Thyroid gland (tissue), 4 donors: ENCODE results near the gene ADAMTS7. TPM values are rescaled to one million over a fixed set of nuclear protein-coding genes. Genes with fewer than 3 reads are reported as not detected.
A peak's percentile ranks its signal among the peaks of the same experiment; 100 is the strongest.
"Not testable (repeated sequence)": the region's sequence is repeated elsewhere in the genome, so short reads cannot be mapped to it uniquely, and the experiment has no call there.

Experiments used
- DNase-seq, 2 donors: peaks; one replicate each; pipeline ENCODE4 v3.0.0-alpha.2; 2019
- H3K27ac ChIP-seq, 3 donors: fragments of 200-600 bp; sonication (generic); 1 replicate in 2 of 3; 2 replicates in 1 of 3; pipeline ENCODE4 v1.5.1; 2016 to 2019; ENCODE audit warnings: mild to moderate bottlenecking in 1 of 3, moderate library complexity in 1 of 3
- H3K27me3 ChIP-seq: fragments of 200-600 bp; sonication (generic); one replicate; pipeline ENCODE4 v1.5.1; 2019
- H3K36me3 ChIP-seq, 2 donors: fragments of 200-600 bp; sonication (generic); one replicate each; pipeline ENCODE4 v1.5.1; 2016 to 2019
- H3K4me1 ChIP-seq, 2 donors: fragments of 200-600 bp; sonication (generic); one replicate each; pipeline ENCODE4 v1.5.1; 2017 to 2019
- H3K4me3 ChIP-seq, 3 donors: fragments of 200-600 bp; sonication (generic); replicated peaks in 1 of 3; 1 replicate in 2 of 3; 2 replicates in 1 of 3; pipeline ENCODE4 v1.5.1; 2016; ENCODE audit warnings: mild to moderate bottlenecking in 1 of 3
- H3K9me3 ChIP-seq: fragments of 200-600 bp; sonication (generic); one replicate; pipeline ENCODE4 v1.5.1; 2017
- POLR2A ChIP-seq, 2 donors: fragments of 450-650 bp; IDR thresholded peaks; one replicate each; pipeline ENCODE4 v1.6.1; 2017; ENCODE audit warnings: antibody characterized with exemption in 2 of 2, mild to moderate bottlenecking in 2 of 2, moderate library complexity in 1 of 2
- WGBS, 2 donors: methylation state at CpG; one replicate each; pipeline ENCODE4 v1.1.5; 2017; 5-methylcytosine and 5-hydroxymethylcytosine counted together
- intact Hi-C: fragments of 100-400 bp; cut with DNase I; formaldehyde crosslinking; loops from one replicate; pipeline ENCODE4 v1.15.1; 2023
- total RNA-seq, 4 donors: library from RNA; depleted of rRNA; stranded (reverse); fragments of >200 nt; gene quantifications; one replicate each; pipeline ENCODE4 v1.2.3, GENCODE V29; 2016
- TF ChIP-seq, protein P1 (sequence below), 6 experiments: fragments of 200-600 bp in 3 of 6; fragments of 450-650 bp in 3 of 6; sonication (generic) in 3 of 6; IDR thresholded peaks; one replicate each; pipeline ENCODE4 v1.5.1; 2016 to 2019; ENCODE audit warnings: antibody characterized with exemption in 6 of 6, mild to moderate bottlenecking in 2 of 6, inconsistent platforms in 1 of 6, moderate library complexity in 1 of 6

The ADAMTS7 gene
- total RNA-seq, 4 donors from 2014 or later = 0.68 to 2.5 (median 1.8) TPM

DNA sequence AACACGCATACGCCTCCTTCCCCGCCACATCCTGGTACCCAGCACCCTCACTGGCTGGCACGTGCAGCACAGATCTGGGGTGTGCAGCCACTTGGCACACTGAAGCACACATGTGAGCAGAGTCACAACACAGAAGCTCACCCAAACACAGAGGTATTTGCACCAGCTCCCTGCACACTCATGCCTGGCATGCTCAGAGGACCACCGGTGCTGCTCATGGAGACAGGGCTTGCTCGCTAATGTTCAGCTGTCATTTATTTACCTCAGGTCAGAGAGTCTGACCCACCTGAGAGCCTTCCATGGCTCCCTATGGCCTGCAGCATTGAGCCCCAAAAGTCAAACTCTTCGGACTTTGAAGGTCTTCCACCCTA is 70.4 kb downstream of the ADAMTS7 start:
- H3K9me3 ChIP-seq = no peaks in the 10 kb centered on the region
- H3K36me3 ChIP-seq = no peaks in the 10 kb centered on the region
- intact Hi-C loops = no loop called here
- no peak for DNase-seq
- no peak for TF ChIP-seq POLR2A (IDR thresholded peaks at IDR 0.05)
- TF ChIP-seq, protein P1, sequence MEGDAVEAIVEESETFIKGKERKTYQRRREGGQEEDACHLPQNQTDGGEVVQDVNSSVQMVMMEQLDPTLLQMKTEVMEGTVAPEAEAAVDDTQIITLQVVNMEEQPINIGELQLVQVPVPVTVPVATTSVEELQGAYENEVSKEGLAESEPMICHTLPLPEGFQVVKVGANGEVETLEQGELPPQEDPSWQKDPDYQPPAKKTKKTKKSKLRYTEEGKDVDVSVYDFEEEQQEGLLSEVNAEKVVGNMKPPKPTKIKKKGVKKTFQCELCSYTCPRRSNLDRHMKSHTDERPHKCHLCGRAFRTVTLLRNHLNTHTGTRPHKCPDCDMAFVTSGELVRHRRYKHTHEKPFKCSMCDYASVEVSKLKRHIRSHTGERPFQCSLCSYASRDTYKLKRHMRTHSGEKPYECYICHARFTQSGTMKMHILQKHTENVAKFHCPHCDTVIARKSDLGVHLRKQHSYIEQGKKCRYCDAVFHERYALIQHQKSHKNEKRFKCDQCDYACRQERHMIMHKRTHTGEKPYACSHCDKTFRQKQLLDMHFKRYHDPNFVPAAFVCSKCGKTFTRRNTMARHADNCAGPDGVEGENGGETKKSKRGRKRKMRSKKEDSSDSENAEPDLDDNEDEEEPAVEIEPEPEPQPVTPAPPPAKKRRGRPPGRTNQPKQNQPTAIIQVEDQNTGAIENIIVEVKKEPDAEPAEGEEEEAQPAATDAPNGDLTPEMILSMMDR (IDR thresholded peaks at IDR 0.05) = no peak
- H3K4me3 ChIP-seq = no peak overlapping the region
- H3K27me3 ChIP-seq = no peaks in the 10 kb centered on the region
- no peak overlapping the region for H3K27ac ChIP-seq
- H3K4me1 ChIP-seq = no peaks in the 10 kb centered on the region
- 65 to 82% methylated on average over 6 of the region's 7 CpGs for WGBS, 2 donors

- 50 to 75% methylated on average over 16 to 23 of the region's 23 CpGs for WGBS, 2 donors
- DNase-seq = no peak
- H3K4me1 ChIP-seq = no peaks in the 10 kb centered on the region
Measured at GRCh38 chr15:78739996-78740903, 71.0 kb downstream of the ADAMTS7 start.

DNA sequence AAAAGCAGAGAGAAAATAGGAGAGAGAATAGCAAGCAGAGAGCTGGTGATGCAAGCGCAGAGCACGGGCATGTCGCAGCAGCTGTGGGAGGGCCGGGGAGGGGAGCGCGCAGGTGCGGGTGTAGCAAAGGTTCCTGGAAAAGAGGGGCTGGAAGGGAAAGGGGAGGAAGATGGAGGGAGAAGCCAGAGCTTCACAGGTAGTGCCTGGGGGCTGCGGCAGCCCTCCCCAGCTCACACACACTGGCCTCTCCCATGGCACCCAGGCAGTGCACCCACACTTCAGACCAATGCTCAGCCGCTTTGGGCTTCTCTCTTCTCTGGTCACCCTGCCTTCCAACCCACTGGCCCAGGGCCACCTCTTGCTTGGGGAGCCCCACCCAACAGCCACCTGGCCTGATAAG is 72.1 kb downstream of the ADAMTS7 start:
- intact Hi-C loops = no loop called here
- Histone ChIP-seq H3K27ac (no peak overlapping the region), H3K27me3 (no peaks in the 10 kb centered on the region), H3K36me3 (no peaks in the 10 kb centered on the region), H3K9me3 (no peaks in the 10 kb centered on the region), H3K4me1 (no peaks in the 10 kb centered on the region), H3K4me3 (no peak overlapping the region)
- DNase-seq = no peak
- WGBS, 2 donors = 91 to 98% methylated on average over 9 of the region's 9 CpGs
- TF ChIP-seq, protein P1 (IDR thresholded peaks at IDR 0.05) = no peak
- no peak for TF ChIP-seq POLR2A (IDR thresholded peaks at IDR 0.05)

More at GRCh38 chr15:78739996-78740903, 71.0 kb downstream of the ADAMTS7 start:
- intact Hi-C loops = no loop called here
- Histone ChIP-seq H3K27me3 (no peaks in the 10 kb centered on the region), H3K9me3 (no peaks in the 10 kb centered on the region), H3K4me3 (no peak overlapping the region), H3K36me3 (no peaks in the 10 kb centered on the region), H3K27ac (no peak overlapping the region)
- TF ChIP-seq, protein P1 (IDR thresholded peaks at IDR 0.05) = peak in 1 of 6 experiments; percentile 17
- no peak for TF ChIP-seq POLR2A (IDR thresholded peaks at IDR 0.05)

DNA sequence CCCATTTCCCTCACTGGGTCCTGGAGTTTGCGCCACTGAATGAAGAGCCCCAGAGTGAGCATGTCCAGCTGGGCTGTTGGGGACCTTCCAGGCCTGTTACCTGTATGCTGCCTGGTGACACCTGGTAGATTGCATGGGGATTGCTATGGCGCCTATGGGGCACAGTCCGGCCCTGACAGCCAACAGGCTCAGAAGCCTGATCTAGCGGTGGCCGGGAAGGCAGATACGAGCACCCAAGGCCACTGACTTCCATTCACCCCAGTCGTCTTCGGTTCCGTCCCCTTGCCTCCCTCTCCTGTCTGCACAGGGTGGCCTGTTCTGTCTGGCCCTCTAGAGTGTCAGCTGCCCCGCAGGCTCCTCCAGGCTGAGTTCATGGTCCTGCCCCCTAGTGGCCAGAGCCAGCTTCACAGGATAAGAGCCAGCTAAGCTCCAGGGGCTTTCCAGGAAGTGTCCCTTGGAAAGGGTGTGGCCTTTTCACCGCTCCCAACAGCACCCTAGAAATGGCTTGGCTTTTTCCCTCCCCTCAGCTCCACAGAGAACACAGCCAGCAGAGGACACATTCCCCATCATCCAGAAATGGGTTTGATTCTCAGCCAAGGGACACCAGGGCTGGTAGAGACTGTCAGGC is 73.2 kb downstream of the ADAMTS7 start:
- H3K4me1 ChIP-seq, H3K27me3 ChIP-seq, H3K27ac ChIP-seq, intact Hi-C loops, H3K36me3 ChIP-seq, H3K9me3 ChIP-seq, H3K4me3 ChIP-seq: not testable (repeated sequence)
- WGBS, 2 donors = 40 to 49% methylated on average over 4 to 11 of the region's 11 CpGs
- DNase-seq = peak in 1 of 2 donors; percentile 63
- TF ChIP-seq, protein P1 (IDR thresholded peaks at IDR 0.05) = peak in 3 of 6 experiments; percentile 40 to 53 (median 49)
